ENCODE results near the gene BTBD19. TPM values are rescaled to one million over a fixed set of nuclear protein-coding genes. Genes with fewer than 3 reads are reported as not detected.

Gene BTBD19
- total RNA-seq, 1 donor from 2014 or later: 30.6 TPM

DNA sequence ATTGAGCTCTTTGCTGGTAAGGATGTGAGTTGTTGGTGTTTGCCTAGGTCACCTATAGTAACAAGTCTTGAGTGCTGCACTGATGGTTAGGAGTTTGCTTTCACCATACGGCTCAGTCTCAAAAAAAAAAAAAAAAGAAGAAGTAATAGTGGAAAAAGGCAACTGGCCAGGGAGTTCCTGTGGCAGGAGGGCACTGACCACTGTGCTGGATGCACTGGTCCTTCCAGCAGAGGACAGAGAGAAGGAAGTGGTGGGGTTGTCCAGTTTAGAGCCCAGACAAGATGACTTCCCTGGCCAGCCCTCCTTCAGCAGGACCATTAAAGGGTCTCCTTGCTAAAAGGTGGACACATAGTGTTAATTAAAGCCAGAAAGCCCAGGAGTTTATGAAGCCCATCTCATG is 46.6 kb downstream of the BTBD19 start:
- H3K4me2 ChIP-seq (ENCODE audit: low read length): no peak overlapping the region
- H3K27me3 ChIP-seq (ENCODE audit: insufficient read depth, low read length): no peaks in the 10 kb centered on the region
- H3K36me3 ChIP-seq (ENCODE audit: insufficient read depth, low read length): no peaks in the 10 kb centered on the region
- Mint-ChIP-seq H3K9me3 (ENCODE audit: unreplicated experiment) (peaks cover 2% of the 10 kb centered on the region), H3K27ac (ENCODE audit: unreplicated experiment) (no peak overlapping the region), H3K4me3 (ENCODE audit: unreplicated experiment) (no peak overlapping the region), H3K27me3 (ENCODE audit: low read depth, unreplicated experiment) (no peaks in the 10 kb centered on the region), H3K36me3 (ENCODE audit: low read depth, unreplicated experiment) (peaks cover 30% of the 10 kb centered on the region), H3K4me1 (ENCODE audit: low read depth, unreplicated experiment) (no peaks in the 10 kb centered on the region)
- H3K9me3 ChIP-seq (ENCODE audit: insufficient read depth, low read depth, low read length): no peaks in the 10 kb centered on the region
- no peaks in the 10 kb centered on the region for H3K4me1 ChIP-seq (ENCODE audit: insufficient read depth, low read length)
- no peak overlapping the region for H2AFZ ChIP-seq (ENCODE audit: low read depth, low read length)
- no peak overlapping the region for H3K9ac ChIP-seq (ENCODE audit: low read length)
- DNase-seq (ENCODE audit: low read depth) (no peak), FAIRE-seq (no peak)
- H4K20me1 ChIP-seq (ENCODE audit: insufficient read depth, low read length): no peaks in the 10 kb centered on the region
- no peaks in the 10 kb centered on the region for H3K79me2 ChIP-seq (ENCODE audit: insufficient read depth, low read length)
- no peak for TF ChIP-seq EZH2 (IDR thresholded peaks at IDR 0.05; ENCODE audit: insufficient read depth, low read length)
- TF ChIP-seq, protein P1, sequence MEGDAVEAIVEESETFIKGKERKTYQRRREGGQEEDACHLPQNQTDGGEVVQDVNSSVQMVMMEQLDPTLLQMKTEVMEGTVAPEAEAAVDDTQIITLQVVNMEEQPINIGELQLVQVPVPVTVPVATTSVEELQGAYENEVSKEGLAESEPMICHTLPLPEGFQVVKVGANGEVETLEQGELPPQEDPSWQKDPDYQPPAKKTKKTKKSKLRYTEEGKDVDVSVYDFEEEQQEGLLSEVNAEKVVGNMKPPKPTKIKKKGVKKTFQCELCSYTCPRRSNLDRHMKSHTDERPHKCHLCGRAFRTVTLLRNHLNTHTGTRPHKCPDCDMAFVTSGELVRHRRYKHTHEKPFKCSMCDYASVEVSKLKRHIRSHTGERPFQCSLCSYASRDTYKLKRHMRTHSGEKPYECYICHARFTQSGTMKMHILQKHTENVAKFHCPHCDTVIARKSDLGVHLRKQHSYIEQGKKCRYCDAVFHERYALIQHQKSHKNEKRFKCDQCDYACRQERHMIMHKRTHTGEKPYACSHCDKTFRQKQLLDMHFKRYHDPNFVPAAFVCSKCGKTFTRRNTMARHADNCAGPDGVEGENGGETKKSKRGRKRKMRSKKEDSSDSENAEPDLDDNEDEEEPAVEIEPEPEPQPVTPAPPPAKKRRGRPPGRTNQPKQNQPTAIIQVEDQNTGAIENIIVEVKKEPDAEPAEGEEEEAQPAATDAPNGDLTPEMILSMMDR (IDR thresholded peaks at IDR 0.05; ENCODE audit: insufficient read depth, low read depth, low read length): no peak
- no peak overlapping the region for H3K27ac ChIP-seq (ENCODE audit: low read depth, low read length)
- H3K4me3 ChIP-seq (ENCODE audit: insufficient read depth, low read depth, low read length): no peak overlapping the region

DNA sequence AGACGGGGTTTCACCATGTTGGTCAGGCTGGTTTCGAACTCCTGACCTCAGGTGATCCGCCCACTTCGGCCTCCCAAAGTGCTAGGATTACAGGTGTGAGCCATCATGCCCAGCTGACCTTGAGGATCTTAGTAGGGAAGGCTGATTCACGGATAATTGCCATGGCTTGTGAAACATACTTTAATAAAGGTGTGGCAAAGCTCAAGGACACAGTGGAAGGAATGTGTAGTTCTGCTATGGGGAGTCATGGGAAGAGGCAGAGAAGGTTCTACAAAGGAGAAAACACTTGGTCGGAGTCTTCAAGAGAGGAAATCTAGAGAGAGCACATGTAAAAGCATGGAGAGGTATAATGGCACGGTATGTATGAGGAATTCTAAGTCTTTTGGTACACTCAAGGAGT is 47.4 kb downstream of the BTBD19 start:
- H3K4me1 Mint-ChIP-seq (ENCODE audit: low read depth, unreplicated experiment): no peaks in the 10 kb centered on the region
- no peaks in the 10 kb centered on the region for H3K36me3 ChIP-seq (ENCODE audit: insufficient read depth, low read length)
- FAIRE-seq: no peak

DNA sequence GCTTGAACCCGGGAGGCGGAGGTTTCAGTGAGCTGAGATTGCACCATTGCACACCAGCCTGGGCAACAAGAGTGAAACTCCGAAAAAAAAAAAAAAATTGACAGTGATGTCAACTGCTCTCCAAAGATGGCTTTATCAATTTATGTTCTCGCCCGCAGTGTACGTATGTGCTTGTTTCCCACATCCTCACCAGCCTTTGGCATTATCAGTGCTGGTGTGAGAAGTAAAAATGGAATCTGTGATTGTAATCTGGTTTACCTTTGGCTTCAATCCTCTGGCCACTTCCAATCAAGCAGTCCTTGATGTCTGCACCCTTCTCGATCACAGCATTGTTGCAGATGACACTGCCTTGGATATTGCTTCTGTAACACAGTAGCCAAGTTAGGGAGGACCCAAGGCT is 49.1 kb downstream of the BTBD19 start:
- Histone ChIP-seq H2AFZ (ENCODE audit: low read depth, low read length) (no peak overlapping the region), H3K4me1 (ENCODE audit: insufficient read depth, low read length) (no peaks in the 10 kb centered on the region), H3K79me2 (ENCODE audit: insufficient read depth, low read length) (no peaks in the 10 kb centered on the region), H4K20me1 (ENCODE audit: insufficient read depth, low read length) (no peaks in the 10 kb centered on the region), H3K9me3 (ENCODE audit: insufficient read depth, low read depth, low read length) (no peaks in the 10 kb centered on the region), H3K4me3 (ENCODE audit: insufficient read depth, low read depth, low read length) (no peak overlapping the region), H3K9ac (ENCODE audit: low read length) (no peak overlapping the region), H3K36me3 (ENCODE audit: insufficient read depth, low read length) (no peaks in the 10 kb centered on the region), H3K27me3 (ENCODE audit: insufficient read depth, low read length) (no peaks in the 10 kb centered on the region), H3K27ac (ENCODE audit: low read depth, low read length) (no peak overlapping the region), H3K4me2 (ENCODE audit: low read length) (no peak overlapping the region)
- no peak for TF ChIP-seq EZH2 (IDR thresholded peaks at IDR 0.05; ENCODE audit: insufficient read depth, low read length)
- TF ChIP-seq, protein P1 (IDR thresholded peaks at IDR 0.05; ENCODE audit: insufficient read depth, low read depth, low read length): no peak
- DNase-seq (ENCODE audit: low read depth) (no peak), FAIRE-seq (no peak)
- peaks cover 2% of the 10 kb centered on the region for H3K9me3 Mint-ChIP-seq (ENCODE audit: unreplicated experiment)
- no peak overlapping the region for H3K27ac Mint-ChIP-seq (ENCODE audit: unreplicated experiment)
- no peak overlapping the region for H3K4me3 Mint-ChIP-seq (ENCODE audit: unreplicated experiment)
- no peaks in the 10 kb centered on the region for H3K27me3 Mint-ChIP-seq (ENCODE audit: low read depth, unreplicated experiment)
- peaks cover 25% of the 10 kb centered on the region for H3K36me3 Mint-ChIP-seq (ENCODE audit: low read depth, unreplicated experiment)
- H3K4me1 Mint-ChIP-seq (ENCODE audit: low read depth, unreplicated experiment): peaks cover 5% of the 10 kb centered on the region

More for the DNA sequence above, 47.4 kb downstream of the BTBD19 start:
- H3K9ac ChIP-seq (ENCODE audit: low read length): no peak overlapping the region
- no peaks in the 10 kb centered on the region for H3K27me3 Mint-ChIP-seq (ENCODE audit: low read depth, unreplicated experiment)
- H3K4me2 ChIP-seq (ENCODE audit: low read length): no peak overlapping the region
- H3K9me3 Mint-ChIP-seq (ENCODE audit: unreplicated experiment): peaks cover 2% of the 10 kb centered on the region
- no peak overlapping the region for H3K4me3 Mint-ChIP-seq (ENCODE audit: unreplicated experiment)
- no peaks in the 10 kb centered on the region for H3K27me3 ChIP-seq (ENCODE audit: insufficient read depth, low read length)
- H3K79me2 ChIP-seq (ENCODE audit: insufficient read depth, low read length): no peaks in the 10 kb centered on the region
- no peaks in the 10 kb centered on the region for H3K4me1 ChIP-seq (ENCODE audit: insufficient read depth, low read length)
- TF ChIP-seq EZH2 (IDR thresholded peaks at IDR 0.05; ENCODE audit: insufficient read depth, low read length): no peak
- TF ChIP-seq, protein P1 (IDR thresholded peaks at IDR 0.05; ENCODE audit: insufficient read depth, low read depth, low read length): no peak
- no peak overlapping the region for H3K27ac Mint-ChIP-seq (ENCODE audit: unreplicated experiment)
- no peak overlapping the region for H3K4me3 ChIP-seq (ENCODE audit: insufficient read depth, low read depth, low read length)
- DNase-seq (ENCODE audit: low read depth): no peak
- peaks cover 26% of the 10 kb centered on the region for H3K36me3 Mint-ChIP-seq (ENCODE audit: low read depth, unreplicated experiment)
- no peak overlapping the region for H3K27ac ChIP-seq (ENCODE audit: low read depth, low read length)
- H4K20me1 ChIP-seq (ENCODE audit: insufficient read depth, low read length): no peaks in the 10 kb centered on the region
- no peak overlapping the region for H2AFZ ChIP-seq (ENCODE audit: low read depth, low read length)
- no peaks in the 10 kb centered on the region for H3K9me3 ChIP-seq (ENCODE audit: insufficient read depth, low read depth, low read length)
